PC-3 (cell line): ENCODE results near the gene WWP2.

Experiments
- EZH2phosphoT487 ChIP-seq: fragments of 300-600 bp; sonication (generic); IDR thresholded peaks from 2 replicates; pipeline ENCODE4 v1.6.1; 2018; ENCODE audit warnings: mild to moderate bottlenecking, antibody characterized with exemption, low read length, borderline replicate concordance
- TF ChIP-seq, protein P1 (sequence below): fragments of 300-600 bp; sonication (generic); conservative IDR thresholded peaks from 2 replicates; pipeline ENCODE4 v1.5.1; 2017; ENCODE audit warnings: antibody characterized with exemption, low read depth, mild to moderate bottlenecking, low read length

GRCh38 chr16:69814561-69814960 is 52.4 kb downstream of the WWP2 start:
- no peak for TF ChIP-seq EZH2phosphoT487
- TF ChIP-seq, protein P1, sequence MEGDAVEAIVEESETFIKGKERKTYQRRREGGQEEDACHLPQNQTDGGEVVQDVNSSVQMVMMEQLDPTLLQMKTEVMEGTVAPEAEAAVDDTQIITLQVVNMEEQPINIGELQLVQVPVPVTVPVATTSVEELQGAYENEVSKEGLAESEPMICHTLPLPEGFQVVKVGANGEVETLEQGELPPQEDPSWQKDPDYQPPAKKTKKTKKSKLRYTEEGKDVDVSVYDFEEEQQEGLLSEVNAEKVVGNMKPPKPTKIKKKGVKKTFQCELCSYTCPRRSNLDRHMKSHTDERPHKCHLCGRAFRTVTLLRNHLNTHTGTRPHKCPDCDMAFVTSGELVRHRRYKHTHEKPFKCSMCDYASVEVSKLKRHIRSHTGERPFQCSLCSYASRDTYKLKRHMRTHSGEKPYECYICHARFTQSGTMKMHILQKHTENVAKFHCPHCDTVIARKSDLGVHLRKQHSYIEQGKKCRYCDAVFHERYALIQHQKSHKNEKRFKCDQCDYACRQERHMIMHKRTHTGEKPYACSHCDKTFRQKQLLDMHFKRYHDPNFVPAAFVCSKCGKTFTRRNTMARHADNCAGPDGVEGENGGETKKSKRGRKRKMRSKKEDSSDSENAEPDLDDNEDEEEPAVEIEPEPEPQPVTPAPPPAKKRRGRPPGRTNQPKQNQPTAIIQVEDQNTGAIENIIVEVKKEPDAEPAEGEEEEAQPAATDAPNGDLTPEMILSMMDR: no peak
